DOHH2 (cell line): ENCODE measurements around the gene PEPD.

Experiments used
- H3F3A ChIP-seq: fragments of 200-600 bp; sonication (generic), shearing (Covaris generic); 2 replicates; pipeline ENCODE4 v1.6.0; 2016; ENCODE audit warnings: antibody characterized with exemption, mild to moderate bottlenecking; ENCODE audit not compliant: control insufficient read depth, insufficient read depth
- H3K27ac ChIP-seq: fragments of 200-600 bp; sonication (generic); 2 replicates; pipeline ENCODE4 v1.5.1; 2014; ENCODE audit warnings: low read depth, mild to moderate bottlenecking, low read length, moderate library complexity
- H3K27me3 ChIP-seq: fragments of 200-600 bp; sonication (generic); 2 replicates; pipeline ENCODE4 v1.6.1; 2014; ENCODE audit warnings: mild to moderate bottlenecking, low read length, mixed read lengths; ENCODE audit not compliant: control insufficient read depth
- H3K36me3 ChIP-seq: fragments of 200-600 bp; sonication (generic); 2 replicates; pipeline ENCODE4 v1.6.1; 2014; ENCODE audit warnings: mild to moderate bottlenecking, low read length, moderate library complexity, mixed read lengths; ENCODE audit not compliant: control insufficient read depth
- H3K4me1 ChIP-seq: fragments of 200-600 bp; sonication (generic); 2 replicates; pipeline ENCODE4 v1.6.1; 2014; ENCODE audit warnings: mild to moderate bottlenecking, low read length, mixed read lengths; ENCODE audit not compliant: control insufficient read depth
- H3K4me2 ChIP-seq: fragments of 200-600 bp; sonication (generic); 2 replicates; pipeline ENCODE4 v1.6.0; 2014; ENCODE audit warnings: mild to moderate bottlenecking, low read length, moderate library complexity
- H3K4me3 ChIP-seq: fragments of 200-600 bp; sonication (generic); 2 replicates; pipeline ENCODE4 v1.5.1; 2014; ENCODE audit warnings: mild to moderate bottlenecking, low read length, mixed read lengths
- H3K79me2 ChIP-seq: fragments of 200-600 bp; sonication (generic); 2 replicates; pipeline ENCODE4 v1.6.1; 2014; ENCODE audit warnings: mild to moderate bottlenecking, low read length, mixed read lengths; ENCODE audit not compliant: control insufficient read depth
- H3K9me2 ChIP-seq: fragments of 200-600 bp; sonication (generic); replicated peaks from 2 replicates; pipeline ENCODE4 v1.6.1; 2014; ENCODE audit warnings: mild to moderate bottlenecking, low read length, mixed read lengths; ENCODE audit not compliant: control insufficient read depth
- H3K9me3 ChIP-seq: fragments of 200-600 bp; sonication (generic); 2 replicates; pipeline ENCODE4 v1.6.1; 2014; ENCODE audit warnings: antibody characterized with exemption, low read length, mixed read lengths; ENCODE audit not compliant: control insufficient read depth, insufficient read depth
- H4K20me1 ChIP-seq: fragments of 200-600 bp; sonication (generic); 2 replicates; pipeline ENCODE4 v1.6.0; 2014; ENCODE audit warnings: low read depth, mild to moderate bottlenecking, antibody characterized with exemption, low read length, moderate library complexity; ENCODE audit not compliant: control insufficient read depth, insufficient read depth
- EZH2phosphoT487 ChIP-seq: fragments of 200-600 bp; sonication (generic); IDR thresholded peaks from 2 replicates; pipeline ENCODE4 v1.6.1; 2017; ENCODE audit warnings: borderline replicate concordance, mild to moderate bottlenecking, antibody characterized with exemption, low read length, moderate library complexity, mixed read lengths
- TF ChIP-seq, protein P1 (sequence below): fragments of 200-600 bp; sonication (generic); IDR thresholded peaks from one replicate; pipeline ENCODE4 v1.5.1; 2014; ENCODE audit warnings: antibody characterized with exemption, mild to moderate bottlenecking, low read depth, low read length; ENCODE audit not compliant: poor library complexity, severe bottlenecking

PEPD gene

DNA sequence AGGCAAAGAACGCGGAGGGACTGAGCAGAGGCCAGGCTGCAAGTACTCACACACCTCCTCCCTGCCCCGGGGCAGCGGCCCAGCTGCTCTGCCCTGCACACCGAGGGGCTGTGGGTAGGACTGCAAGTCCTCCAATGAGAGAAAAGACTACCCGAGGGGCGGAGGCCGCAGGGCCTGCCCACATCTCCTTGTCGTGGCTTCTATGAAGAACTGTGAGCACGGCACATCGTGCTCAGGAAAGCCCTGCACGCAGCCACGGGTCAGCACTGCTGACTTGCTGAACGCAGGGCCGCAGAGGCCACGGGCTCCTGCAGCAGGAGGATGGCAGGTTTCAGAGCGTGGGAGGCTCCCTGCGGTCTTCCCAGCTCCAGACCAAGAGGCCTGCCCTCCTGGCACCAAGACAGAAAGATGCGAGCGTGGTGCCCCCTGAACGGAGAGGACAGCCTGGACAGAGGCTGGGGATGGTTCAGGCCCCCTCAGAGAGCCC, 110.6 kb downstream of the PEPD start:
- Histone ChIP-seq H3F3A (no peaks in the 10 kb centered on the region), H3K4me2 (no peak overlapping the region), H3K36me3 (no peaks in the 10 kb centered on the region), H3K4me1 (no peaks in the 10 kb centered on the region), H3K27ac (no peak overlapping the region), H3K79me2 (no peaks in the 10 kb centered on the region), H3K4me3 (no peak overlapping the region), H3K9me2 (no peaks in the 10 kb centered on the region), H4K20me1 (peaks cover 2% of the 10 kb centered on the region; the same call in 1 of the 2 replicates), H3K27me3 (no peaks in the 10 kb centered on the region), H3K9me3 (no peaks in the 10 kb centered on the region)
- no peak for TF ChIP-seq EZH2phosphoT487
- TF ChIP-seq, protein P1, sequence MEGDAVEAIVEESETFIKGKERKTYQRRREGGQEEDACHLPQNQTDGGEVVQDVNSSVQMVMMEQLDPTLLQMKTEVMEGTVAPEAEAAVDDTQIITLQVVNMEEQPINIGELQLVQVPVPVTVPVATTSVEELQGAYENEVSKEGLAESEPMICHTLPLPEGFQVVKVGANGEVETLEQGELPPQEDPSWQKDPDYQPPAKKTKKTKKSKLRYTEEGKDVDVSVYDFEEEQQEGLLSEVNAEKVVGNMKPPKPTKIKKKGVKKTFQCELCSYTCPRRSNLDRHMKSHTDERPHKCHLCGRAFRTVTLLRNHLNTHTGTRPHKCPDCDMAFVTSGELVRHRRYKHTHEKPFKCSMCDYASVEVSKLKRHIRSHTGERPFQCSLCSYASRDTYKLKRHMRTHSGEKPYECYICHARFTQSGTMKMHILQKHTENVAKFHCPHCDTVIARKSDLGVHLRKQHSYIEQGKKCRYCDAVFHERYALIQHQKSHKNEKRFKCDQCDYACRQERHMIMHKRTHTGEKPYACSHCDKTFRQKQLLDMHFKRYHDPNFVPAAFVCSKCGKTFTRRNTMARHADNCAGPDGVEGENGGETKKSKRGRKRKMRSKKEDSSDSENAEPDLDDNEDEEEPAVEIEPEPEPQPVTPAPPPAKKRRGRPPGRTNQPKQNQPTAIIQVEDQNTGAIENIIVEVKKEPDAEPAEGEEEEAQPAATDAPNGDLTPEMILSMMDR: no peak

DNA sequence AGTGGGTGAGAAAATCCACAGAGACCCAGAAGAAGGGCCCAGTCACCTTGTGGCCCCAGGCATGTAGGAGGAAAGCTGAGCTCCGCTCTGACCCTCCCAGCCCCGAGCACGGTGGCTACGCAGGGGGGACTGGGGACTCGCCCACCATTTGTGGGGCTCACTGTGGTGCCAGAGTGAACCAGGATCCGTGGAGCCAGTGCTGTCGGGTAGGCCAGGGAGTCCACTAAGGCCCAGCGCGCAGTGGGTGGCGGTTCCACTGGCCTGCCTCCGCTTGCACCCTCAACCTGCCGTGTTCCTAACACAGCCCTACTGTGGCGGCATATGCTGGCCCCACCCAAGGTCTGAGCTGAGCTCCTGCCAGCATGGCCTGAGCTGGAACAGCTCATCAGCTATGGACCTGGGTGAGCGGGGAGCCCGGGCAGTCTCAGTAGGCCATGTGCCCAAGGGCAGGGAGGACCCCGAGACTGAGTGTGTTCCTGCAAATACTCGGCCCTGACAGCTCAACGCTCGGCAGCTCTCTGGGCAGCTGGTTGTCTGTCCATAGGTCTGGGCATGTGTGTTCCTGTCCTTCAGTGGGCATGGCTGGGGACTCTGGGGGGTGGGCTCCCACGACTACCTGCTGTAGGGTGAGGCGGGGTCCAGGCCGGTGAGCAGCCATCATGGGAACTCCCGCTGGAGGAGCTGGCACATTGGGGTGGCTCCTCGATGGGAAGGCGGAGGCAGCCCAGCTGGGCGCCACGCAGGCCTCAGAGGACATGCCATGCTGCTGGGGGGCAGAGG, 111.5 kb downstream of the PEPD start:
- H3K9me3 ChIP-seq: no peaks in the 10 kb centered on the region
- H3K4me3 ChIP-seq: no peak overlapping the region
- H4K20me1 ChIP-seq: no peaks in the 10 kb centered on the region
- no peaks in the 10 kb centered on the region for H3K4me1 ChIP-seq
- no peaks in the 10 kb centered on the region for H3K36me3 ChIP-seq
- H3K27ac ChIP-seq: no peak overlapping the region
- no peaks in the 10 kb centered on the region for H3K79me2 ChIP-seq
- H3F3A ChIP-seq: no peaks in the 10 kb centered on the region
- no peak for TF ChIP-seq EZH2phosphoT487
- TF ChIP-seq, protein P1: no peak
- H3K9me2 ChIP-seq: no peaks in the 10 kb centered on the region
- H3K27me3 ChIP-seq: no peaks in the 10 kb centered on the region
- H3K4me2 ChIP-seq: no peak overlapping the region

DNA sequence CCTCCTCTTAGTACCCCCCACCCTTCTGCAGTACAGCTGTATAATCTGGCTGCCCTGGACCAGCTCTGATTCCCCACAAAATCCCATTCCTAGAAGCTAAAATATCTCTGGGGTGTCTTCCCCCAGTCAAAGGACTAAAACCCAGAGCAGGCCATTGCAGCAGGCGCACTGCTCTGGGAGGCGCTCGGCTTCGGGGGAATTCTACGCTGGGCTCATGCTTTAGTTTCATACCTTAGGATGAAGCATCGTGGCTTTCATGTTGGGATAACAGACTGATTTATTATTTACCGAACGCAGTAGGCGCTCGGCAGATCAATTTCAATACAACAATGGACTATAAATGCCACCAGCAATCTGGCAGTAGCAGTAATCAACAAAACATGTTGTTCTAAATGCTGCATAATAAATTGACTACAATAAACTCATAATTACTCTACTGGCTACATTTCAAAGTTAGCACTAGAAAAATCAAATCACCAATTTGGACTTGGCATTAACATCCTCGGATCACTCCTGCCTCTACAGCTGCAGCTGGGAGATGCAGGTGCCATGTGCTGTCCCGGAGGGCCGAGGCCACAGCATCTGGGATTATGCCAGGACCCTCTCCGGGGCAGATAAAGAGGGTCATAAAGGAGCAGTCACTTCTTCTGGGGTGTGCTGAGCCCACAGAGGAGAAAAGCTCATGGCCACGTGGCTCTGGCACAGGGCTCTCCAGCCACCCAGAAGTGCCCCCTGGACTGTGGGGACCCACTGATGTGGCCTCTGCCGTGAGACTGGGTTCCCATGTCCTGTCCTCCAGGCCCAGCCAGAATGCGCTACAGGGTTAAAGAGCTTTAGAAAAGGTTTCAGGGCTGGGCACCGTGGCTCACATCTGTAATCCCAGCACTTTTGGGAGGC, 112.8 kb downstream of the PEPD start:
- Histone ChIP-seq H3K36me3 (no peaks in the 10 kb centered on the region), H4K20me1 (no peaks in the 10 kb centered on the region), H3K4me2 (no peak overlapping the region)

More for the DNA sequence above, 112.8 kb downstream of the PEPD start:
- Histone ChIP-seq H3F3A (no peaks in the 10 kb centered on the region), H3K9me2 (no peaks in the 10 kb centered on the region), H3K27ac (no peak overlapping the region), H3K27me3 (no peaks in the 10 kb centered on the region), H3K4me3 (no peak overlapping the region), H3K4me1 (no peaks in the 10 kb centered on the region), H3K79me2 (no peaks in the 10 kb centered on the region), H3K9me3 (no peaks in the 10 kb centered on the region)
- TF ChIP-seq EZH2phosphoT487: no peak
- TF ChIP-seq, protein P1: no peak
